ENCODE results near the gene MAGI2.
"Not testable (repeated sequence)": the region's sequence is repeated elsewhere in the genome, so short reads cannot be mapped to it uniquely, and the experiment has no call there.

The MAGI2 gene

GRCh38 chr7:78588393-78588792 lies 865.1 kb downstream of the MAGI2 start:
- DNase-seq, result no peak

- DNase-seq, result no peak
Measured at GRCh38 chr7:78587443-78588044, 865.9 kb downstream of the MAGI2 start.

- no peak for DNase-seq
Measured at GRCh38 chr7:78585980-78586379, 867.5 kb downstream of the MAGI2 start.

- no peak for DNase-seq
Measured at GRCh38 chr7:78578686-78579085, 874.8 kb downstream of the MAGI2 start.

GRCh38 chr7:78577174-78577952 lies 876.1 kb downstream of the MAGI2 start:
- not testable (repeated sequence) for DNase-seq

GRCh38 chr7:78576236-78576635 lies 877.2 kb downstream of the MAGI2 start:
- DNase-seq, result no peak

- DNase-seq, result no peak
Measured at GRCh38 chr7:78571292-78571691, 882.2 kb downstream of the MAGI2 start.

- no peak for DNase-seq
Measured at GRCh38 chr7:78568690-78569089, 884.8 kb downstream of the MAGI2 start.

GRCh38 chr7:78567836-78568235 lies 885.6 kb downstream of the MAGI2 start:
- no peak for DNase-seq

- no peak for DNase-seq
Measured at GRCh38 chr7:78565784-78566183, 887.7 kb downstream of the MAGI2 start.

GRCh38 chr7:78563191-78563590 lies 890.3 kb downstream of the MAGI2 start:
- no peak for DNase-seq

GRCh38 chr7:78562191-78562590 lies 891.3 kb downstream of the MAGI2 start:
- no peak for DNase-seq

GRCh38 chr7:78558566-78558965 lies 894.9 kb downstream of the MAGI2 start:
- DNase-seq, result no peak

- no peak for DNase-seq
Measured at GRCh38 chr7:78543976-78544375, 909.5 kb downstream of the MAGI2 start.

- DNase-seq, result no peak
Measured at GRCh38 chr7:78542981-78543380, 910.5 kb downstream of the MAGI2 start.

- DNase-seq, result no peak
Measured at GRCh38 chr7:78542541-78542940, 910.9 kb downstream of the MAGI2 start.

- DNase-seq, result no peak
Measured at GRCh38 chr7:78539825-78540224, 913.6 kb downstream of the MAGI2 start.

GRCh38 chr7:78535655-78536054 lies 917.8 kb downstream of the MAGI2 start:
- no peak for DNase-seq

- DNase-seq, result no peak
Measured at GRCh38 chr7:78530351-78530750, 923.1 kb downstream of the MAGI2 start.

GRCh38 chr7:78529392-78529791 lies 924.1 kb downstream of the MAGI2 start:
- no peak for DNase-seq

GRCh38 chr7:78528964-78529363 lies 924.5 kb downstream of the MAGI2 start:
- no peak for DNase-seq

- no peak for DNase-seq
Measured at GRCh38 chr7:78523930-78524329, 929.5 kb downstream of the MAGI2 start.

- no peak for DNase-seq
Measured at GRCh38 chr7:78521961-78522360, 931.5 kb downstream of the MAGI2 start.

GRCh38 chr7:78516450-78516849 lies 937.0 kb downstream of the MAGI2 start:
- DNase-seq, result no peak

- no peak for DNase-seq
Measured at GRCh38 chr7:78514634-78515033, 938.8 kb downstream of the MAGI2 start.

All from left hindlimb (tissue), 1 donor.